HG02884 (cell line): ENCODE results near the gene CMTR1.

ENCODE experiments used
- ATAC-seq: cut with Tn5 transposase; IDR thresholded peaks from one replicate; pipeline ENCODE4 v1.9.1; 2021; ENCODE audit warnings: mild to moderate bottlenecking, moderate library complexity; ENCODE audit not compliant: unreplicated experiment

CMTR1 gene

GRCh38 chr6:37511201-37511600, 78.2 kb downstream of the CMTR1 start:
- no peak for ATAC-seq

GRCh38 chr6:37511910-37512399, 78.9 kb downstream of the CMTR1 start:
- ATAC-seq: no peak

DNA sequence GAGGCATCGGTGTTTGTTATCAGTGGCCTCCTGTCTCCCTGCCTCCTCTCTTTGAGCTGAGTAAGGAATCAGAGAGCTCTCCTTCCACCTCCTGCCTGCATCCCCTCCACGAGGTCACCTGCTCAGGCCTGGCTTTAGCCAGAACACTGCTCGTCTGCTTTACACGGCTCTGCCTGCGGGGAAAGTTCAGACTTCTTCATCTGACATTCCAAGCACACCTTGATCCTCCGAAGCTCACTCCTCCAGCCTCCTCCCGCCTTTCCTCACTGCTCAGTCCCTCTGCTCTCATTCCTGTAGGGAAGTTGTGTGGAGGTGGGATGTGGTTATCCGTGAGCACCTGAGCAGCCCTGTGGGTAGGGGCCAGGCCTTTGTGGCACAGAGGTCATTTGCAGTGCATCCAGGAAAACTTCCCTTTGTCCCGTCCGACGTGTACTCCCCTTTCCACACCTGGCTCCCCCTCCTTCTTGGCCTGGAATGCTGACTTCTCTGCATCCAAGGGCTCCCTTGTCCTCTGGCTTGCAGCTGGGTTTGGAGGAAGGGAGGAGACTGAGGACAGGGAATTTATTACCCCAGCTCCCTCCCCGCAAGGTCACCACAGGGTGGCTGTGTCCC, 79.5 kb downstream of the CMTR1 start:
- ATAC-seq: no peak

DNA sequence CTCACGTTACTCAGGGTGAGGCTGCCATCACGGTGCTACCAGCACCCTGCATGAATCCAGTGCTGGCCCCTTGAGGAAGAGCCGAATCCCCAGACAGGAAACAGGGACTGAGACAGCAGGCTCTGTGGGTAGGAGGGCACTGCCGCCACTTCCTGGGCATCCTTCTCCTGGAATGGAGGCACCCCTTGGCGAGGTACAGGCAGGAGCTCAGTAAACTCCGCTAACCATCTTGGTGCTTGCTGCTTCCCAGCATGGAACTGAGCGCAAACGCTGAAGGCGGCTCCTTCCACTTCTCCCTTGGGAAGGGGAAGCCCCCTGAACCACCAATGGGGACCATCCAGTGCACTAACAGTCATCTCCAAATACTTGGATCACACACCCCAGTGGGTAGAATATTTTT, 80.1 kb downstream of the CMTR1 start:
- no peak for ATAC-seq

DNA sequence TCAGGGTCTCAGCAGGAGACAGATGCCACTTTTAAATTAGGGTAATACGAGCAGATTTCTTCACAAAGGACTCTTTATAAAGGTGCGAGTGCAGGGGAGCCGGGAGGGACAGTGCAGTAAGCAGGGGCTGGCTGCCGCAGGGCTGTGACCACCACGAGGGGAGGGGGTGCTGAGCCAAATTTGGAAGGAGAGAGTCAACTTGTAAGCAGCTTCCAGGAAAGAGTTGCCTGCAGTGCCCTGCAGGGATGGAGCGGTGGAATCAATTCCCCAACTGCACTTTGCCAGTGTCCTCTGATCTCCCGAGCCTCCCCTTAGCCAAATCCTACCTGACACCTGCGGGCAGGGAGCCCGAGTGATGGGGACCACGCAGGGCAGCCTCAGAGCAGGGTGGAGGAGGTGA, 80.6 kb downstream of the CMTR1 start:
- ATAC-seq: no peak

- ATAC-seq: no peak
These were observed 81.3 kb downstream of the CMTR1 start for GRCh38 chr6:37514321-37514771.

DNA sequence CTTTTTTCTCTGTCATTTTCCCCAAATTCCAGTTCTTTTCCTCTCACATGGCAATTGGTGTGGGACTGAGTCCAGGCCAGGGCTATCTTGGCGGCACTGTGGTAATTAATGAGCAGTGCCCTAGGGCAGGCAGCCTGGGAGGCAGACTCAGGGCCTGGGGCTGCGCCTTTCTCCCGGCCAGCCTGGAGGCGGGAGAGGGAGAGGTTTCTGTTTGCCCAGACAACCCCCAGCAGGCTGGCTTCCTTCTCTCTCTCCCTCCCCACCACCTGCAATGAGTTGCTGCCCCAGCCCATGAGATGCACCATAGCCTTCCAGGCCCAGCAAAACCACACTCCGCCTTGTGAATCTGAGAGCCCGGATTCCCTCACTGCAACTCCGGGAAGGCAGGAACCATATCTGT, 81.8 kb downstream of the CMTR1 start:
- no peak for ATAC-seq

- no peak for ATAC-seq
These were observed 82.7 kb downstream of the CMTR1 start for GRCh38 chr6:37515712-37516075.

GRCh38 chr6:37516076-37516919, 83.3 kb downstream of the CMTR1 start:
- ATAC-seq: no peak

DNA sequence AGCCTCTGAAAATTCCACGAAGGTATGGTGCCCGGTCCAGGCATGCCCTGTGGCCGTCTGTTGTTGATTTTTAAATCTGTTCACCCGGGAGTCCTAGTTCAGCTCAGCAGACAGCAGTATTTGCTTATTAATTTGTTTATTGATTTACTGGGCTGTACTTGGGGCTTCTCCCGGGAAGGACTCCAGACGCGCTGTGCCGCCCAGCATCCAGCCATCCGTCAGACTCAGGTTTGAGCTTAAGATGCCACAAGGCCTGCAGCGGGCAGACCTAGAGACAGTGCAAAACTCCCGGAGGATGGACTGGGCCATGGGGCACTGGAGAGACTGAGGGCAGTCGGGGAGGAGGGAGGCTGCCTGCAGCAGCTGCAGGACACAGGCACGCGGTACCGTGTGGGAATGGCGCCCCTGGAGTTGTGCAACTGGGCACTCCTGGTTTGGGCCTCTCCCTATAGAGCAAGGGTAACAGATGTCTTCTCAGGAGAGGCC, 83.9 kb downstream of the CMTR1 start:
- ATAC-seq: no peak

GRCh38 chr6:37517411-37517812, 84.4 kb downstream of the CMTR1 start:
- ATAC-seq: no peak

DNA sequence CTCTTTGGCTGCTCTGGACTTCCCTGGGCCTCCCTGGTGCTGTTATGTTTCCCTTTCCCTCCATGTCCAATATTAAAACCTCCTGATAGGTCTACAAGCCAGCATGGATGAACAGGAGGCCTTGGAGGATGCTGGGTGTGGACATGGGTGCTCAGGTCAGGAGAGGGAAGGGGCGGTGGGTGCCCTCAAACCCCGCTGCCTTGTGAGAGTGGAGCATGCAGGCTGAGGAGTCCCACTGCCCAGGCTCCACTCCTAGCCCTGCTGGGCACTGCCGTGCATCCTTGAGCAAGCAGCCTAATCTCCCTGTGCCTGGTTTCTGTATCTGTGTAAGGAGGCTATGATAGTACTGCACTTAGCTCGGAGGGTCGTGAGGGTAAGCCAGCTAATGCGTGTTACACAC, 85.1 kb downstream of the CMTR1 start:
- ATAC-seq: no peak

DNA sequence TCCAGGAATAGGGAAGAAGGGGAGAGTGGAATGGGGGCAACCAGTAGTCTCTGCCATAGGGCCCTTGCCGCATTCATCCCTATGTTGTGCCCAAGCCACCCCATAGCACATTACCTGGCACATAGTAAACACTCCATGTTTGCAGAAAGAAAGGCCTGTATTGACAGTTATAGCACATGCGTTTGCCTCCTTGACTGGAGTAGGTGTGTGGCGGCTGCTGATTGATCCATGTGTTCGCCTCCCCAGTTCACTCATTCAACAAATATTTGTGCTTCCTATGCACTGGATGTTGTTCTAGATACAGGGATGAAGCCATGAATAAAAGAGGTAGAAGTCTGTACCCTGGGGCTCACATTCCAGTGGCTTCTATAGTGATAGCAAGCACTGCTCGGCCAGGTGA, 86.4 kb downstream of the CMTR1 start:
- no peak for ATAC-seq

- ATAC-seq: no peak
These were observed 87.9 kb downstream of the CMTR1 start for GRCh38 chr6:37520926-37521325.

DNA sequence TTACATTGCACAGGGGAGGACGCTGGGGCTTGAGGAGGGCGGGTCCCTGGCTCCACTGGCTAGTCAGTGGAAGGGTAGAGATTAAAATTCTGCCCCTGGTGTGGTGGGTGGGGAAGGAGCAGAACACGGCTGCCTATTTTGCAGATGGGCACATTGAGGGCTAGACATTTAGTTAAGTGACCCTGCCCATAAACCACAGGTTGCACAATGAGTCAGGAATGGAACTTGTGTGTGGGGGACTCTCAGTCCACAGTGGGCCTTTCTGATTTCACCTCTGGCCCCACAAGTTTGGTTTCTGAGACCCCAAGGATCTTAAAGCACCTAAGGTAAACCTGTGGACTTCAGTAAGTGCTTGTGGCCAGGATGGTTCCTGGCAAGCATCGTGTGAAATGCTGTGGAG, 88.7 kb downstream of the CMTR1 start:
- no peak for ATAC-seq

- ATAC-seq: no peak
These were observed 89.8 kb downstream of the CMTR1 start for GRCh38 chr6:37522836-37523235.

DNA sequence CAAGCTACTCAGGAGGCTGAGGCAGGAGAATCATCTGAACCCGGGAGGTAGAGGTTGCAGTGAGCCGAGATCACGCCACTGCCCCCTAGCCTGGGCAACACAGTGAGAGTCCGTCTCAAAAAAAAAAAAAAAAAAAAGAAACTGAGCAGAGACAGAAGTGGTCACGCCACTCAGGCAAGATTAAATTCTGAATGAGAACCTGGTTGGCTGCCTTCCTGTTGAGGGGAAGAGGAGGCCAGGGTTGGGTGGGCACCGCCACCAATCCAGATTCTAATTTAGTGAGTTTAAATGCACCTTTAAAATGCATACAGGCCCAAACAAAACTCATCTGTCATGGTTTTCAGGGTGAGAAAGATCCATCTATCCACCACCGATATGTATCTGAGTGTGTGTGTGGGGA, 90.4 kb downstream of the CMTR1 start:
- no peak for ATAC-seq

- no peak for ATAC-seq
These were observed 91.3 kb downstream of the CMTR1 start for GRCh38 chr6:37524025-37524969.

GRCh38 chr6:37524970-37525318, 91.9 kb downstream of the CMTR1 start:
- ATAC-seq: no peak

DNA sequence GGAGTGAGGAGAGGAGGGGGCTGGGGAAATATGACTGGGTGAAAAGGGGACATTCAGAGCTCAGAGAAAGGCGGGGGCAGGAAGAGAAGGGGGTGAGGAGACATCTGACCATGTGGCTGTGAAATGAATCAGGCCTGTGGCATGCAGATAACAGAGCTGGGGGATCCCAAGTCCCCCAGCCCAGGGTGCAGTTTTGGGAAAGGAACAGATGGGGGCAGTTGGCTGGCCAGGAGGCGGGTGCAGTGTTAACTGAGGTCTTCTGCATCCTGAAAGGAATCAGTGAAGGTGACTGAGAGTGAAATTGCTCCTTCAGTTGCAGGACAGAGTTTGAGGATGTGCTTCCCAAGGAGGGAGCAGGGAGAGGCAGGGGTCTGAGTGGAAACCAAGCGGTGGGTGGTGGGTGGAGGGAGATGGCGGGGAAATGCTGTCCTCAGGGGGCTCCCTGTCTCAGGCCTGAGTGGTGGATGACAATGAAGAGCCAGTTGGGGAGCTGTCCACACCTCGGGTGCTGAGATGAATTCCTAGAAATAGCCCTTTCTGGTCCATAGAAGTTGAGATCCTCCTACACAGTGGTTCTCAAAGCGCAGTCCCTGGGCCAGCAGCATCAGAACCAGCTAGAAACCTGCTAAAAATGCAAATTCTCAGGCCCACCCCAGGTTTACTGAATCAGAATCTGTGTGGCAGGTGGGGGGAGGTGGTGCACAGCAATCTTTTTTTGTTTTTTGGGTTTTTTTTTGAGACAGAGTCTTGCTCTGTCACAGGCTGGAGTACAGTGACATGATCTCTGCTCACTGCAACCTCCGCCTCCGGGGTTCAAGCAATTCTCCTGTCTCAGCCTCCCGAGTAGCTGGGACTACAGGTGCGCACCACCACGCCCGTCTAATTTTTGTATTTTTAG, 92.7 kb downstream of the CMTR1 start:
- no peak for ATAC-seq
